Measurements from ENCODE around the gene IFFO2.

DNA sequence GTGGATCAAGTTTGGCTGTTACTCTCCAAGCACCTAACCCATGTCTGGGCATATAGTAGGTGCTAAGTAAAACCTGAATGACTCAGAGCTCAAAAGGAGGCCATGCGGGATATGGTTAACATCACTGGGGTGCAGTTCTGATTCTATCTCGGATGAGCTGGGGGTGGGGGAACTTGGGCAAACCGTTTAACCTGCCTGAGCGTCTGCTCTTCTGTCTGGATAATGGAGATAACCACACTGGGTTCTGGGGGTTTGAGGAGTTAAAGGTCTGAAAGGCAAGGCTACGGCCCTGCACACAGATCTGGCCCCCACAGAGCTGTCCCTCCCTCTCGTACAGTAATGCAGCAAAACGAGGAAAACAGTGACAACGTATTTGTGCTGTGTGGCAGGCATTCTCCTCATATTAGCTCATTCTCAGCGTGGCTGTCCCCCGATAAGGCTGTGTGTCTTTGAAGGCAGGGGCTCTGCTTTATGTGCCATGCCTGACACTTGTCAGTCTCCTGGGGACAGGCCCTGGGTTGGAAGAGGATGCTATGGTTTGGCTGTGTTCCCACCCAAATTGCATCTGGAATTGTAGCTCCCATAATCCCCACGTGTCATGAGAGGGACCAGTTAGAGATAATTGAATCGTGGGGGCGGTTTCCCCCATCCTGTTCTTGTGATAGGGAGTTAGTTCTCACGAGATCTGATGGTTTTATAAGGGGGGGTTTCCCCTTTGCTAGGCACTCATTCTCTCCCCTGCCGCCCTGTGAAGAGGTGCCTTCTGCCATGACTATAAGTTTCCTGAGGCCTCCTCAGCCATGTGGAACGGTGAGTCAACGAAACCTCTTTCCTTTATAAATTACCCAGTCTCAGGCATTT is 47.3 kb downstream of the IFFO2 start:
- TF ChIP-seq CTCF (IDR thresholded peaks at IDR 0.05), result no peak
- no peak for TF ChIP-seq MAX (IDR thresholded peaks at IDR 0.05; ENCODE audit: low read depth)

Measured in SK-N-SH (cell line).